NCI-H2029 treated with DMSO at 0.1 percent for 48 hours (cell line): Measurements from ENCODE around the gene GNPDA1.
A peak's percentile ranks its signal among the peaks of the same experiment; 100 is the strongest.

Experiments
- DNase-seq: peaks from one replicate; lab custom pipeline; 2025; lab: John Stamatoyannopoulos, UW

GNPDA1 gene

GRCh38 chr5:141992349-141992963, 20.4 kb downstream of the GNPDA1 start:
- peak; percentile 54 for DNase-seq

GRCh38 chr5:141989720-141990119, 23.1 kb downstream of the GNPDA1 start:
- no peak for DNase-seq

- no peak for DNase-seq
These were observed 26.8 kb downstream of the GNPDA1 start for GRCh38 chr5:141986072-141986471.

GRCh38 chr5:141982626-141983025, 30.2 kb downstream of the GNPDA1 start:
- no peak for DNase-seq

- DNase-seq, result no peak
These were observed 34.4 kb downstream of the GNPDA1 start for GRCh38 chr5:141978389-141978788.

GRCh38 chr5:141976176-141976575, 36.7 kb downstream of the GNPDA1 start:
- DNase-seq, result no peak

GRCh38 chr5:141973871-141974595, 38.8 kb downstream of the GNPDA1 start:
- DNase-seq, result no peak

- DNase-seq, result no peak
These were observed 42.8 kb downstream of the GNPDA1 start for GRCh38 chr5:141969783-141970771.

- DNase-seq, result peak; percentile 80
These were observed 43.8 kb downstream of the GNPDA1 start, which contains the start of gene RNF14 for GRCh38 chr5:141968914-141969608. Gene RNF14 (plus strand): TSS chr5:141969105. CDS start chr5:141973589, 4,484 bp downstream.

GRCh38 chr5:141966963-141967333, 45.9 kb downstream of the GNPDA1 start:
- DNase-seq, result no peak

GRCh38 chr5:141966275-141966962, 46.4 kb downstream of the GNPDA1 start:
- no peak for DNase-seq

GRCh38 chr5:141965071-141965470, 47.8 kb downstream of the GNPDA1 start:
- no peak for DNase-seq

GRCh38 chr5:141963701-141964100, 49.1 kb downstream of the GNPDA1 start:
- no peak for DNase-seq

GRCh38 chr5:141961466-141961865, 51.4 kb downstream of the GNPDA1 start:
- no peak for DNase-seq

GRCh38 chr5:141960449-141961323, 52.1 kb downstream of the GNPDA1 start:
- DNase-seq, result peak; percentile 78

- no peak for DNase-seq
These were observed 52.8 kb downstream of the GNPDA1 start for GRCh38 chr5:141960018-141960417.

GRCh38 chr5:141958546-141959172, 54.2 kb downstream of the GNPDA1 start:
- DNase-seq, result no peak

GRCh38 chr5:141958113-141958512, 54.7 kb downstream of the GNPDA1 start, which contains the start of gene PCDH12:
Gene PCDH12 (minus strand): TSS chr5:141958202. CDS start chr5:141957851, 351 bp downstream.
- DNase-seq, result no peak

- no peak for DNase-seq
These were observed 55.3 kb downstream of the GNPDA1 start for GRCh38 chr5:141957367-141957996.
